ENCODE results near the gene UGT2A2. TPM values are rescaled to one million over a fixed set of nuclear protein-coding genes. Genes with fewer than 3 reads are reported as not detected.

Gene UGT2A2
- total and polyA plus RNA-seq, 10 of the 15 experiments (the other 5 are each of a cell fraction or from before 2014, with no cell fraction given), result 0.18 TPM; not detected in 9

DNA sequence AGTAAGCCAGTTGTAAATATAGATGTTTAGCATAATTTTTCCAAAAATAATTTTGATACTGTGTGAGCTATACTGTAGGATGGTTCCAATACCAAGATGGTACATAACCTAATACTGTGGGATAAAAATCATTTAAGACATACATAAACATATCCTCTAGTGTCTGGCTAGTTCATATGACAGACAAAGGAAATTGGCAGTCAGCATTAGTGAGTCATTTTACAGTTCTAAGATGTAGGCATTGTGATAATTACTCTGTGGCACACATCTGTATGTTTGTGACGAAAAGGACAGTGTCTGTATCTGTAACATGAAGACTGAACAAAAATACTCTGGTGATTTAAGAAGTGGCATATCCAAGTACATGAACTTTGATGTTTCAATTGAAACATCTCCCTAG is 49.6 kb downstream of the UGT2A2 start:
- H3K9ac ChIP-seq (ENCODE audit: control insufficient read depth, insufficient read depth, low read length), result no peak overlapping the region
- no peaks in the 10 kb centered on the region for H3K79me2 ChIP-seq (ENCODE audit: control insufficient read depth, insufficient read depth, low read length)
- H3K4me3 ChIP-seq, result no peak overlapping the region
- ChIA-PET CTCF (no interaction called here), RAD21 (ENCODE audit: unreplicated experiment) (no interaction called here), POLR2A (no interaction called here), SMC1A (ENCODE audit: uncharacterized antibody, unreplicated experiment) (no interaction called here)
- no peaks in the 10 kb centered on the region for H3K4me1 ChIP-seq (ENCODE audit: control insufficient read depth, insufficient read depth, low read length)
- intact Hi-C loops (cut with micrococcal nuclease; ENCODE audit: unreplicated experiment), result no loop called here
- H3K27me3 ChIP-seq (replicated peaks in 1 of 2; ENCODE audit: control insufficient read depth in 2 of 2, insufficient read depth in 2 of 2, low read length in 1 of 2), result no peaks in the 10 kb centered on the region
- TF ChIP-seq POLR2AphosphoS2 (IDR thresholded peaks at IDR 0.05; ENCODE audit: low read depth, low read length), result no peak
- no peak for TF ChIP-seq NR2C2 (IDR thresholded peaks at IDR 0.05; ENCODE audit: borderline replicate concordance, control insufficient read depth, insufficient read length, low read depth)
- no peak for TF ChIP-seq SUZ12 (IDR thresholded peaks at IDR 0.05; ENCODE audit: unreplicated experiment)
- no peak for TF ChIP-seq FOS (IDR thresholded peaks at IDR 0.05; ENCODE audit: borderline replicate concordance, extremely low read depth, insufficient read length)
- TF ChIP-seq RB1 (IDR thresholded peaks at IDR 0.05; ENCODE audit: borderline replicate concordance), result no peak
- TF ChIP-seq, protein P1, sequence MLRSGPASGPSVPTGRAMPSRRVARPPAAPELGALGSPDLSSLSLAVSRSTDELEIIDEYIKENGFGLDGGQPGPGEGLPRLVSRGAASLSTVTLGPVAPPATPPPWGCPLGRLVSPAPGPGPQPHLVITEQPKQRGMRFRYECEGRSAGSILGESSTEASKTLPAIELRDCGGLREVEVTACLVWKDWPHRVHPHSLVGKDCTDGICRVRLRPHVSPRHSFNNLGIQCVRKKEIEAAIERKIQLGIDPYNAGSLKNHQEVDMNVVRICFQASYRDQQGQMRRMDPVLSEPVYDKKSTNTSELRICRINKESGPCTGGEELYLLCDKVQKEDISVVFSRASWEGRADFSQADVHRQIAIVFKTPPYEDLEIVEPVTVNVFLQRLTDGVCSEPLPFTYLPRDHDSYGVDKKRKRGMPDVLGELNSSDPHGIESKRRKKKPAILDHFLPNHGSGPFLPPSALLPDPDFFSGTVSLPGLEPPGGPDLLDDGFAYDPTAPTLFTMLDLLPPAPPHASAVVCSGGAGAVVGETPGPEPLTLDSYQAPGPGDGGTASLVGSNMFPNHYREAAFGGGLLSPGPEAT (IDR thresholded peaks at IDR 0.05; ENCODE audit: low read depth), result no peak
- TF ChIP-seq FOXM1 (IDR thresholded peaks at IDR 0.05; ENCODE audit: low read depth, low read length), result no peak
- TF ChIP-seq SP1 (IDR thresholded peaks at IDR 0.05; ENCODE audit: low read depth, low read length), result no peak
- TF ChIP-seq BHLHE40 (IDR thresholded peaks at IDR 0.05; ENCODE audit: borderline replicate concordance in 1 of 2, low read depth in 2 of 2, low read length in 1 of 2), result no peak
- no peak for TF ChIP-seq ZNF384 (IDR thresholded peaks at IDR 0.05; ENCODE audit: borderline replicate concordance, low read depth, low read length)
- no peak for TF ChIP-seq MAX (IDR thresholded peaks at IDR 0.05; ENCODE audit: low read depth, low read length)
- TF ChIP-seq PML (IDR thresholded peaks at IDR 0.05; ENCODE audit: low read length), result no peak
- no peak for TF ChIP-seq MEF2A (IDR thresholded peaks at IDR 0.05; ENCODE audit: insufficient read depth, low read depth, low read length)
- no peak for TF ChIP-seq SMAD1 (IDR thresholded peaks at IDR 0.05; ENCODE audit: low read depth, partially characterized antibody)
- TF ChIP-seq, protein P2, sequence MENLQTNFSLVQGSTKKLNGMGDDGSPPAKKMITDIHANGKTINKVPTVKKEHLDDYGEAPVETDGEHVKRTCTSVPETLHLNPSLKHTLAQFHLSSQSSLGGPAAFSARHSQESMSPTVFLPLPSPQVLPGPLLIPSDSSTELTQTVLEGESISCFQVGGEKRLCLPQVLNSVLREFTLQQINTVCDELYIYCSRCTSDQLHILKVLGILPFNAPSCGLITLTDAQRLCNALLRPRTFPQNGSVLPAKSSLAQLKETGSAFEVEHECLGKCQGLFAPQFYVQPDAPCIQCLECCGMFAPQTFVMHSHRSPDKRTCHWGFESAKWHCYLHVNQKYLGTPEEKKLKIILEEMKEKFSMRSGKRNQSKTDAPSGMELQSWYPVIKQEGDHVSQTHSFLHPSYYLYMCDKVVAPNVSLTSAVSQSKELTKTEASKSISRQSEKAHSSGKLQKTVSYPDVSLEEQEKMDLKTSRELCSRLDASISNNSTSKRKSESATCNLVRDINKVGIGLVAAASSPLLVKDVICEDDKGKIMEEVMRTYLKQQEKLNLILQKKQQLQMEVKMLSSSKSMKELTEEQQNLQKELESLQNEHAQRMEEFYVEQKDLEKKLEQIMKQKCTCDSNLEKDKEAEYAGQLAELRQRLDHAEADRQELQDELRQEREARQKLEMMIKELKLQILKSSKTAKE (IDR thresholded peaks at IDR 0.05; ENCODE audit: low read depth, poor library complexity, severe bottlenecking), result no peak
- TF ChIP-seq CREM (IDR thresholded peaks at IDR 0.05; ENCODE audit: low read depth), result no peak
- TF ChIP-seq ATF7 (IDR thresholded peaks at IDR 0.05; ENCODE audit: low read depth), result no peak
- TF ChIP-seq IKZF2 (IDR thresholded peaks at IDR 0.05), result no peak
- TF ChIP-seq NRF1 (conservative IDR thresholded peaks at IDR 0.05; ENCODE audit: low read depth, low read length), result no peak
- TF ChIP-seq, protein P3, sequence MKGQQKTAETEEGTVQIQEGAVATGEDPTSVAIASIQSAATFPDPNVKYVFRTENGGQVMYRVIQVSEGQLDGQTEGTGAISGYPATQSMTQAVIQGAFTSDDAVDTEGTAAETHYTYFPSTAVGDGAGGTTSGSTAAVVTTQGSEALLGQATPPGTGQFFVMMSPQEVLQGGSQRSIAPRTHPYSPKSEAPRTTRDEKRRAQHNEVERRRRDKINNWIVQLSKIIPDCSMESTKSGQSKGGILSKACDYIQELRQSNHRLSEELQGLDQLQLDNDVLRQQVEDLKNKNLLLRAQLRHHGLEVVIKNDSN (IDR thresholded peaks at IDR 0.05; ENCODE audit: borderline replicate concordance, extremely low read length, insufficient read depth, low read depth, low read length), result no peak
- H4K20me1 ChIP-seq (ENCODE audit: control insufficient read depth, insufficient read depth), result no peaks in the 10 kb centered on the region
- DNase-seq (ENCODE audit: low read depth, low spot score), result no peak
- WGBS (ENCODE audit: insufficient coverage, insufficient replicate concordance, low lambda C conversion rate, missing lambda C conversion rate), result 0% methylated on average over 1 of the region's 1 CpG
- H3K36me3 ChIP-seq (ENCODE audit: control insufficient read depth in 2 of 2, insufficient read depth in 2 of 2, low read length in 1 of 2), result no peaks in the 10 kb centered on the region
- ATAC-seq, result no peak
- H3K27ac ChIP-seq (ENCODE audit: control insufficient read depth, insufficient read depth), result no peak overlapping the region
- H3K9me3 ChIP-seq (replicated peaks; ENCODE audit: control insufficient read depth, insufficient read depth, low read length), result no peaks in the 10 kb centered on the region
- no TSS peak for BruUV-seq (replicated peaks)
- FAIRE-seq, result no peak
- in situ Hi-C loops (cut with MboI), result no loop called here
- no peak overlapping the region for H2AFZ ChIP-seq (ENCODE audit: control insufficient read depth, low read depth, low read length)
- H3K4me2 ChIP-seq (ENCODE audit: control insufficient read depth, insufficient read depth), result no peak overlapping the region
